HG03521 (cell line): ENCODE data around the gene TGM1.

Experiments used
- ATAC-seq: cut with Tn5 transposase; IDR thresholded peaks from one replicate; pipeline ENCODE4 v1.9.1; 2021; ENCODE audit warnings: mild to moderate bottlenecking, moderate library complexity; ENCODE audit not compliant: unreplicated experiment

The TGM1 gene

GRCh38 chr14:24292118-24292807 lies 29.3 kb upstream of the TGM1 start:
- no peak for ATAC-seq

DNA sequence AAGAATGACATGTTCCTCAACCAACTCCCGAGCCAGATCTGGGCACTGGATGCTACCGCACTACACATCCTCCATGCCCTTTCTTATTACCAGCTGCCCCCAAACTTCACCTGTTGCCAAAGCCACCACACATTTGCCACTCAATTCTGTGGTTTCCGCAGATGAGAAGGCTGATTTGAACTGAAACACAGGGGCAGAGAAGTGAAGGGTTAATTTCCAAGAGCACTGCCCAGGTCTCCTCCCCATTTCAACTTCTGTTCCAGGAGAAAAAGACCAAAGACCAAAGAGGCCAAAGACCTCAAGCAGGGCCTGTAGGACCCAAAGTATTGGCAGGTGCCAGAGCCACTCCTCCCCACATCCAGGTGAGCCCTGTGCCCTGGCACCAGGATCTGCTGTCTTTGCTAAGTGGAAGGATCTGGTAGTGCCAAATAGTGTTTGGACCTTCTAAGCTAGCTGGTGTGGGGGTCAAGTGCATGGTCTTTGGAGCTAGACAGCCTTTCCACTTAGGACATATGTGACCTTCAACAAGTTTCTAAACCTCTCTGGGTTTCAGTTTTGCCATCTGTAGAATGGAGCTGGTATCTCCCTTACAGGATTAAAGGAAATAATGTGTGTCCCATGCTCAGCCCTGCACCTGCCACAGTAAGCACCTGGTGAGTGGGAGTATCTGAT lies 28.6 kb upstream of the TGM1 start:
- ATAC-seq, result no peak

DNA sequence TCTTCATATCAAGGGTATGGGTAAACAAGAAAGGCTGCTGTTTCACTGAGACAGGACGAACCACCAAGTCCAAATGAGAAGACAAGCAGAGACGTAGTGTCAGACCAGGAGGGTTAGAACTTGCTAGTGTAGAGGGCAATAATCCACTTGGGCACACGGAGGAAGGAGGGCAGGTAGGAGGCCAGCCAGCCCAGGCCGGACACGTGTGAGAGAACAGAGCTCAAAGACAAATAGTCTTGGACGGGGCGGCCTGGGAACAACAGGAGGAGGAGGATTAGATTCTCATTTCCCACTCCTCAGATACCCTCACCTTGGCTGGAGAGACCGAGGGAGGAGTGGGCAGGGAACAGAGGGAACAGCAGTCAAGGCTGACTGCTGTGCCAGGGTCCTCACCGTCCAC lies 27.8 kb upstream of the TGM1 start:
- ATAC-seq, result no peak

GRCh38 chr14:24289649-24290280 lies 26.8 kb upstream of the TGM1 start:
- ATAC-seq, result no peak

- no peak for ATAC-seq
Observed at GRCh38 chr14:24286996-24287395, 24.0 kb upstream of the TGM1 start.

DNA sequence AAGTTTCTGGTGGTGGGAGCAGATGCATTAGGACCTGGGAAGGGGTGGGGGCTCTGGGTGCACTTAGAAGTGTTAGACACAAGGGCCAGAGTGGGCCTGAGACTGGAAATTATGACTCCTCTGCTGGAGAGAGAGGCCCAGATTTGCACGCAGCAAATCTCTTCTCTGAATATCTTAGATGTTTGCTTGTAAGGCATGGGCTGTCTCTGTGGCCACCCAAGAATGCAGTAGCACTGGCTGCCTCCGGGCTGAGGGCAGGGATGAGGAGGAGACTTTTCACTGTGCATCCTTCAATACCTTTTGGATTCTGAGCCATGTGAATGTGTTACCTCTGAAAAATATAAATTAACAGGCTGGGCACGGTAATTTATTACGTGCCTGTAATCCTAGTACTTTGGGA lies 22.4 kb upstream of the TGM1 start:
- no peak for ATAC-seq

- ATAC-seq, result no peak
Observed at GRCh38 chr14:24284501-24285035, 21.6 kb upstream of the TGM1 start.

GRCh38 chr14:24283796-24284460 lies 21.0 kb upstream of the TGM1 start:
- ATAC-seq, result no peak

- no peak for ATAC-seq
Observed at GRCh38 chr14:24282736-24283135, 19.8 kb upstream of the TGM1 start.

- no peak for ATAC-seq
Observed at GRCh38 chr14:24281636-24282035, 18.7 kb upstream of the TGM1 start.

GRCh38 chr14:24280797-24281460 lies 18.0 kb upstream of the TGM1 start:
- no peak for ATAC-seq

DNA sequence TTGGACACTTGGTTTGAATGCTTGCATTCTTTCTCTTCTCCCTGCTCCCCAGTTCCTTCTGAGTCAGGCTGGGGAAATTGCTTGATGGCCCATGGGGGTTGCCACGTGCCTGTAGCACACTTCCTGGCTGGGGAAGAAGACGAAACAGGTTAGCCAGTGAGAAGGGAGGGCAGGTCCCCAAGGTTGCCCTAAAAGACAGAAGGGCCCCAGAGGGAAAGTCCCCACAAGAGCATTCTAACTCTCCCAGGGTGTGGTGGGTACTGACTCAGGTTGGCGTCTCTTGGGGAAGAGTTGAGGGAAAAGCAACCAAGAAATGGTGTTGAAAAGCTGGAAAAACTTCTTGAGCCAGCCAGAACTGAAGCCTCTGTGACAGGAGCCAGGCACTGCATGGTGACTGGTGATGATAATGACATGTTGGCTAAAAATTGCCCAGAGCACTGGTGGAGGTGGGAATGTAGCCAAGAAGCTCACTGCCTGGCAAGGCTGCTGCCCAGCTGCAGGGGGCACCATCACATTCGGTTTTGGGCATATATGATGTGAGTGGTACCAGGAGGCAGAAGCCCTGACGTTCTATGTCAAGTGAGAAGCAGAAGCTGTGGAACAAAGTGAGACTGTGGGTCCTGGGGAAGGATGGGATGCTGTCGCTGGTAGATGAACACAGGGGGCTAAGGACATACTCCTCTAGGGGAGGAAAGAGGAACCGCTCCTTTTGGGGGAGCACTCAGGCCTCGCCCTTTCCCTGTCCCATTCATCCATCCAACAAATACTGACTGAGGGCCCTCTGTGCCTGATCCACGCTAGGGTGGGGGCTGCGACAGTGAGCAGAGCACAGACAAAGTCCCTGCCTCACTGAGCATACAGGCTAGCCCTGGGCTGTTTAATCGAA lies 16.6 kb upstream of the TGM1 start:
- no peak for ATAC-seq

- ATAC-seq, result no peak
Observed at GRCh38 chr14:24278424-24278823, 15.4 kb upstream of the TGM1 start.

- ATAC-seq, result no peak
Observed at GRCh38 chr14:24277606-24278321, 14.8 kb upstream of the TGM1 start.

GRCh38 chr14:24277071-24277470 lies 14.1 kb upstream of the TGM1 start:
- no peak for ATAC-seq

- peak; percentile 19 for ATAC-seq
Observed at GRCh38 chr14:24274101-24274543, 11.1 kb upstream of the TGM1 start.

DNA sequence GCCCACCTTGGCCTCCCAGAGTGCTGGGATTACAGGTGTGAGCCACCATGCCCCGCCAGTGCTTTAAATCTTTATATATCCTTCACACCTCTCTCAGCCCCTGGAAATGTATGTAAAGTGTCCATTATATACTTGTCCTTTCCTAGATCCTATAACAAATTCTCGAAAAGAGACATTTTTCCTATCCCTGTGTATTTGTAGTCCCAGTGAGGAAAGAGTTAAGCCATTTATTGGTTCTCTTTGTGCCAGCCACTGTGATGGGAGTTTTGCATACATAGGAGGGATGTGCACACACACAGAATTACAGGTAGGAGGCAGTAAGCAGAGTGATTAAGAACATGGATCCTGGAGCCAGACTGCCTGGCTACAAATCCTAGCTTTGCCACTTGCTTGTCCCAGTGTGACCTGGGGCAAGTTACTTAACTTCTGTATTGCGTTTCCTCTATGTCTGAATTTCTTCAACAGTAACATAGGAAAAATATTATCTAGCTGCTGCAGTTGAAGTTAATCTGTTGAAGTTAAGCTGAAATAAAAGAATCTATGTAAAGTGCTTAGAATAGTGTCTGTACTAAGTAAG lies 10.5 kb upstream of the TGM1 start:
- ATAC-seq, result no peak

GRCh38 chr14:24272467-24272866 lies 9.5 kb upstream of the TGM1 start:
- no peak for ATAC-seq

- no peak for ATAC-seq
Observed at GRCh38 chr14:24271834-24272263, 8.9 kb upstream of the TGM1 start.
